HG03439 (cell line): ENCODE results near the gene LARGE1.

Source experiments
- ATAC-seq: cut with Tn5 transposase; IDR thresholded peaks from one replicate; pipeline ENCODE4 v1.9.1; 2021; ENCODE audit warnings: mild to moderate bottlenecking, moderate library complexity; ENCODE audit not compliant: unreplicated experiment

Gene LARGE1

DNA sequence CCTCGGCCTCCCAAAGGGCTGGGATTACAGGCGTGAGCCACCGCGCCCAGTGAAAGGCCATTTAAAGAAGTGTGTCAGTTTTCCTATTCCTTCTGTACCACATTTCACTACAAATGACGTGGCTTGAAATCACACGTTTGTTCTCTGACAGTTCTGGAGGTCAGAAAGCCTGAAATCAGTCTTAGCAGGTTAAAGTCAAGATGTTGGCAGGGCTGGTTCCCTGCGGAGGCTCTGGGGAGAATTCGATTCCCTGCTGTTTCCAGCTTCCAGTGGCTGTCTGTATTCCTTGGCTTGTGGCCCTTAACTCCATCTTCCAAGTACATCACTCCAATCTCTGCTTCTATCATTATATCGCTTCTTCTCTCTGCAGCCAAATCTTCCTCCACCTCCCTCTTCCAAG, 383.2 kb downstream of the LARGE1 start:
- ATAC-seq = no peak

DNA sequence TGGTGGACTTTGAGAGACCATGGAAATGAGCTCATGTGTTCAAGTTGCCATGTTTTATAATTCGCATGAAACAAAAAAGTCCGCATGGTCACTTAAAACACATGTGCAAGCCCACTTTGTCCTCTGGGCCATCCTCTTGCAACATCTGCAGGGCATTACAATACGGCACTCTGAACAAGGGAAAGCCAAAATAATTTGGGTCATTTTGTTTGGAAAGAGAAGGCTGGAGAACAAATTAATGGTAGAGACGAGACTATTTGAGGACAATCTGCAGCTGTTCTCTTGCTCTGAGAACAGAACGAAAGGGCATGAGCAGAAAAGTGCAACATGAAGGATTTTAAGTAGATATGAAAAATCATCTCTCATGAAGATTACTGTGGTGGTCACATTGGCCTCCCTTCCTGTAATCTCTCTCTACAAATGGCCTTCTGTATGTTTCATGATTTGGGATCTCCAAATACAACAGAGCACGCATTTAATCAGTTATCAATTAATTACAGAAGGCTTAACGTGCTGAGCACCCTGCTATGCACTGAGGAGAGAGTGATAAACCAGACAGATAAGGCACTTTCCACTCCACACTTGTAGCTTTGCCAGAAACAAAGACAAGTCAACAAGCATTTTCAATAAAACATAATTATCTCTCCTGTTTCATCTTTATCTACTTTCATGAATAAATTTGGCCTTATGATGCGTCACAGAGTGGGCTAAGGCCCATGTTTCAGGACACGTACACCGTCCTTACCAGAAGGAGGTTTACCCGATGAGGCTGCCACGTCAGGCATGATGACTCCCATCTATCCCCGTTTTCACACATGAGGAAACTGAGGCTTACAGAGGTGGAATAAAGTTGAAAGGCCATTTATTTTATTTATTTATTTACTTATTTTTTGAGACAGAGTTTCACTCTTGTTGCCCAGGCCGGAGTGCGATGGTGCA, 384.1 kb downstream of the LARGE1 start:
- no peak for ATAC-seq

DNA sequence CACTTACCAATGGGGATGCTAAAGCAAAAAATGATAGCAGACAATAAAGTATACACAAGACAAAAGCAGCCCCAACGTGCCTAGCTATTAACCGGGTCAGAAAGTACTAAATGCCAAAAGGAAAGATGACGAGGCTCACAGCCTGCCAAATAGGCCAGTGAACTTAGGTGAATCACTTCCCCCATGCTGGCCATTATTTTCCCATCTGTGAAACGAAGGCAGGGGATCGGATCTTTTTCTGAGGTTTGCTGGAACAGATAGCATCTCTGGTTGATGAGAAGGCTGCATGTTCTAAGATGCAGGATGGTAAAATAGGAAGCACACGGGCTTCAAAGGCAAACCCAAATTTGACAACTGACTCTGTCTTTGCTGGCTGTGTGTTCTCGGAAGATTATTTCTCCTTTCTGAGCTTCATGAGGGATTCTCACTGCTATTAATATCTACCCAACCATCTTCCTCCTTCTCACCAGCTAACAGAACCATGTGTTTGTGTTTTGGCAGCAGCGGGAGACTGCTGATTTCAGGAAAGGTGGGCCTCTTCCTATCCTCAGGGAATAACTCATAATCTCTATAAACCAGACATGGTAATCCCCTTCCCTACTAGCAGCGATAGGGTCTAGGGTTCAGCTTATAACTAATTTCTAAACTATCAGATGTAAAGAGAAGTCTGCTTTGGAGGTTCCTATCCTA, 390.7 kb downstream of the LARGE1 start:
- no peak for ATAC-seq

DNA sequence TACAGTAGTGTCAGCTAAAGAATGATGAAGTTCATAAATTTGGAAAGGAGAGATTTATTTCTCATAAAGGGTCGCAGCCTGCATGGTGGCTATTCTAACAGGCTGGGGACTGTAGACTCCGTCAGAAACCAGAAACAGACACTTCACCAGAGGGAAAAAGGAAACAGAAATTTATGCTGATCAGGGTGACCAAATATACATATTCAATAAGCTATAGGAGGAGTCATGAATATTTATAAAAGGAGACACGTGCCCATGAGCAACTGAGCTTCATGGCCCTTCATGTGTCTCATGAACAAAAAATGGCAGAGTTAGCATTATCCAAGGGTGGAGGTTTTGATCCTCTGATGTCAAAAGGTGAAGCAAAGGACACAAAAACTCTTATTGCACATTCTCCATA, 392.1 kb downstream of the LARGE1 start:
- no peak for ATAC-seq

GRCh38 chr22:33526434-33527107, 393.7 kb downstream of the LARGE1 start:
- ATAC-seq = no peak

GRCh38 chr22:33524511-33525260, 395.6 kb downstream of the LARGE1 start:
- ATAC-seq = no peak

GRCh38 chr22:33521879-33522665, 398.2 kb downstream of the LARGE1 start:
- ATAC-seq = no peak

DNA sequence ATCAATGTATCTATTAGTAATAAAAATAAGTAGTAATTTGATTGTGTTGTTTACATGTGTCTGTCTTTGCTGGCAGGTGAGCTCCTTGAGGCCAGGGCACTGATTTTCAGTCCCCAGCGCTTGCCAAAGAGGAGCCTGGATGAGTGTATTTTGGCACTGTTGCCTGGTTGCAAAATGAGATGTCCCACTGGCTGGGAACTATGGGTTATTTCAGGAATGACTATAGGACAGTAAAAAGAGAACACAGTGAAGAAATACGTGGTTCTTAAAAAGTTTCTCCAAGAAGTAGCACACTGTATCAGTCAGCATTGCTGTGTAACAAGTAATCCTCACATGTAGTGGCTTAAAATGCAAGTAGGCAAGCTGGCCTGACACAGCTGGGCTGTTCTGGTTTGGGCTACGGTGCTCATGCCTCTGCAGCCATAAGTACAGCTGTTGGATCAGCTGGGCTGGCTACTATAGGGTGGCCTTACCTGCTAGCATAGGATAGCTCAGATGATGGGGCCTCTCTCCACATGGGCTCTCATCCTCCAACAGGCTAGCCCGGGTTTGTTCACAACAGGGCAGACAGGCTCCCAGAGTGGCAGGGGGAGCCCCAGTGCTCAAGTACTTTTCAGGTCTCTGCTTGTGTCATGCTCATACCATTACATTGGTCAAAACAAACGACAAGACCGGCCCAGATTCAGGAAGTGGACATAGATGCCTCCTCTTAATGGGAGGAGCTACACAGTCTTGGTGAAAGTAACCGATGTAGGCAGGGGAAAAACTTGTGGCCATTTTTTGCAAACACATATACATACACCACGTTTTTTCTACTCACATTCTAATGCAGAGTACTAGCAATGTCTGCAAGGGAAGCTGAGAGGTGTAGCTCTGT, 399.1 kb downstream of the LARGE1 start:
- no peak for ATAC-seq

- no peak for ATAC-seq
Measured at GRCh38 chr22:33519974-33520903, 400.0 kb downstream of the LARGE1 start.

DNA sequence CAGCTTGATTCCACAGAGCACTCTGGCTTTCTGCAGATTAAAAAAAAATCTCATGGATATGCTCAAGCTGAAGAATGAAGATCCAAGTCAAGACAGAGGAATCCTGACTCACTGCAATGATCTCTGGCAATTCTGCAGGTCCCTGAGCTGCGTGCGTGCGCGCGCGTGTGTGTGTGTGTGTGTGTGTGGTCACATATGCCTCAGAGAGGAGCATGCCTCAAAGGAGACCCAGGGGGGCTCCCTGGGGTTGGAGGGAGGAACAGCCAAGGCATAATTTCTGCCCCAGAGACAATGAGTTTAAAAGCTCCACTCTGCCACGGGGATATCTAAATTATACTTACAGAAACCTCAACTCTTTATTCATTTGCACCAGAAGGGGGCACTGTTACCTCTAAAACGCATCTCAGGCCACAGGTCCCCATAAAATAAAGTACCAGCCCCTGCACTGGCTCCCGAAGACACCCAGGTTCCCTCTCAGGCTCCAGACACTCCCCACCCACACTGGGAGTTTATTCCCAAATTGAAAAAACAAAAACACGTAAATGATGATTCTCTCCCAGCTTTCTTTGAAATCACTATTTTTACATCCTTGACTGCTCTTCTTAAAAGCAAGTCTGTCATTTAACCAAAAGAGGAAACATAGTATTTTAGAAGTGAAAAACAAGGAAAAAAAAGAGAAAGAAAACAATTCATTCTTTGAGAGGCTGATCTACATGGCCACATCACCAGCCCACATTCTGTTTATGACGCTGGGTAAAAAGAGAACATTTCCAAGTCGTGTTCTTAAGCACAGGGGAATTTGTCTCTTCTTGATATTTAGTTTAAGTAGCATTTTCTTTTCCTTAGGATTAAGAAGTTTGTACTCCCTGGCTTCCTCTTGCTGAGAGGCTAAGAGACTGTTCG, 401.0 kb downstream of the LARGE1 start:
- ATAC-seq = no peak

DNA sequence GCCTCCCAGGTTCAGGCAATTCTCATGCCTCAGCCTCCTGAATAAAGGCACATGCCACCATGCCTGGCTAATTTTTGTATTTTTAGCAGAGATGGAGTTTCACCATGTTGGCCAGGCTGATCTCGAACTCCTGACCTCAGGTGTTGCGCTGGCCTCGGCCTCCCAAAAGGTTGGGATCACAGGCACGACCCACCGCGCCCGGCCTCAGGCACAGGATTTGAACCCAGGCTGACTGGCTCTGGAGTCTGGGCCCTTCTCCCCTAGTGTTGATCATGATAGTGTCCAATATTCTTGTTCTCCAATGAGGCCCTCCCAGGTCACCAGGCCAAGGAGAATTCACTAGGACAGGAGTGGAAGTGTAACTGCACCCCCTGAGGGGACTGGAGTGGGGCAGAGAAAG, 401.9 kb downstream of the LARGE1 start:
- no peak for ATAC-seq

DNA sequence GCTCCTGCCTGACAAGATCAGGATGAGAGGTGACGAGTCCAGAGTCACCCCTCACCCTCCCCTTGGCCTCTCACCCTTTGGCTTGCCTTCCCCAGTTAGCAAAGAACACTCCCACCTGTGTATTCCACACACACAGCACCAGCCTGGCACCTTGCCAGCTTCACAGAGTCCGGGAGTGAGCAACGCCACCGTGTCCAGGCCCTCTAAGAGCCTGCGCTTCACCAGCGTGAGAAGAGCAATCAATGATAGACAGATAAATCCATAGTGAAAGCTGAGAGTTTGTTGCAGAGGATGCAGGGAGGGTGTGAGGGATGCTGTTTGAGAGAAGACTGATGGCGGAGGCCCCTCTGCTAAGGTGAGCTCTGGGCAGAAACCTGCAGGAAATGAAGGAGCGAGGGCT, 404.5 kb downstream of the LARGE1 start:
- ATAC-seq = no peak

DNA sequence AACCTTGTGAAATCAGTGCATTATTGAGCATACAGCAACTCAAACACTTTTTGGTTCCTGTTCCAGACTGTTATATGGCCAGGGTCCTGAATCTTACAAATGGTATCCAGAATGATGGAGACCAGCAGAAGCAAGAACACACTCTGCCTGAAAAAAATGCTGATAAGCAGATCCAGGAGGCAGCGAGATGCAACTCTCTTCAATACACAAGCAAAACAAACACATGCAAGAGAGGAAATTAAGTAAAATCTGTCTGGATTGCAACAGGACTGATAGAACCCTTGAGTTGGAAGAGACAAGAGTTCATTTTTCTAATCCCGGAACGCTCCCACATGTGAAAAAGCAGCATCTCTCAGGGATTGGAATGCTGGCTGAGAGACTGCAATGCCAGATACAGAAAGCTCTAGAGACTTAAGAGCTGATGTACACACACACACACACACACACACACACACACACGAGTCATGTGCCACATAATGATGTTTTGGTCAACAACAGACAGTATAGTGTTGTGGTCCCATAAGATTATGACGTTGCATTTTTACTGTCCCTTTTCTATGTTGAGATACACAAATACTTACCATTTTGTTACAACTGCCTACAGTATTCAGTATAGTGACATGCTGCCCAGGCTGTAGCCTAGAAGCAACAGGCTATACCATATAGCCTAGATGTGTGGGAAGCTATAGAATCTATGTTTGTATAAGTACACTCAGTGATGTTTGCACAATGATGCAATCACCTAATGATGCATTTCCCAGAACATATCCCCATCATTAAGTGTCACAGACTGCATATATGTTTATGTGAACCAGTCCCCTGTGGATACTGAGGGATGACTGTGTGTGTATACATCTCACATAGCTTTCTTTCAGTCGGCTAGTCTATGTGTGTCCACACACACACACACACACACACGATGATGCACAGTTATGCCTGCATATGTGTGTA, 406.6 kb downstream of the LARGE1 start:
- ATAC-seq = no peak

- no peak for ATAC-seq
Measured at GRCh38 chr22:33512908-33513307, 407.4 kb downstream of the LARGE1 start.

GRCh38 chr22:33510429-33510904, 409.8 kb downstream of the LARGE1 start:
- no peak for ATAC-seq
